ENCODE measurements around the gene CSMD2.

CSMD2 gene

GRCh38 chr1:33842348-33842747 is 322.7 kb downstream of the CSMD2 start:
- no peak for DNase-seq

GRCh38 chr1:33841494-33841893 is 323.5 kb downstream of the CSMD2 start:
- DNase-seq, result no peak

GRCh38 chr1:33837635-33838034 is 327.4 kb downstream of the CSMD2 start:
- DNase-seq, result no peak

GRCh38 chr1:33836911-33837310 is 328.1 kb downstream of the CSMD2 start:
- no peak for DNase-seq

GRCh38 chr1:33828654-33829053 is 336.4 kb downstream of the CSMD2 start:
- DNase-seq, result no peak

GRCh38 chr1:33828059-33828458 is 337.0 kb downstream of the CSMD2 start:
- DNase-seq, result no peak

- no peak for DNase-seq
Measured at GRCh38 chr1:33826711-33827110, 338.3 kb downstream of the CSMD2 start.

GRCh38 chr1:33826311-33826710 is 338.7 kb downstream of the CSMD2 start:
- no peak for DNase-seq

GRCh38 chr1:33825506-33825905 is 339.5 kb downstream of the CSMD2 start:
- no peak for DNase-seq

- DNase-seq, result no peak
Measured at GRCh38 chr1:33824971-33825370, 340.1 kb downstream of the CSMD2 start.

GRCh38 chr1:33824321-33824720 is 340.7 kb downstream of the CSMD2 start:
- no peak for DNase-seq

GRCh38 chr1:33823830-33824229 is 341.2 kb downstream of the CSMD2 start:
- no peak for DNase-seq

- no peak for DNase-seq
Measured at GRCh38 chr1:33823401-33823800, 341.6 kb downstream of the CSMD2 start.

GRCh38 chr1:33822396-33822795 is 342.6 kb downstream of the CSMD2 start:
- DNase-seq, result no peak

- no peak for DNase-seq
Measured at GRCh38 chr1:33821291-33821690, 343.7 kb downstream of the CSMD2 start.

GRCh38 chr1:33820804-33821203 is 344.2 kb downstream of the CSMD2 start:
- no peak for DNase-seq

- no peak for DNase-seq
Measured at GRCh38 chr1:33819913-33820311, 345.1 kb downstream of the CSMD2 start.

GRCh38 chr1:33819290-33819912 is 345.6 kb downstream of the CSMD2 start:
- no peak for DNase-seq

- DNase-seq, result no peak
Measured at GRCh38 chr1:33818071-33818470, 347.0 kb downstream of the CSMD2 start.

GRCh38 chr1:33815061-33815460 is 350.0 kb downstream of the CSMD2 start:
- no peak for DNase-seq

- DNase-seq, result no peak
Measured at GRCh38 chr1:33814166-33814565, 350.9 kb downstream of the CSMD2 start.

- no peak for DNase-seq
Measured at GRCh38 chr1:33810571-33810970, 354.5 kb downstream of the CSMD2 start.

- no peak for DNase-seq
Measured at GRCh38 chr1:33805988-33806387, 359.0 kb downstream of the CSMD2 start.

- DNase-seq, result no peak
Measured at GRCh38 chr1:33802268-33802667, 362.8 kb downstream of the CSMD2 start.

GRCh38 chr1:33797849-33798248 is 367.2 kb downstream of the CSMD2 start:
- DNase-seq, result no peak

GRCh38 chr1:33792651-33793050 is 372.4 kb downstream of the CSMD2 start:
- DNase-seq, result no peak

Data from NCI-H1436 treated with DMSO at 0.1 percent for 48 hours (cell line).